ENCODE results near the gene CDX4.
"Not testable (repeated sequence)": the region's sequence is repeated elsewhere in the genome, so short reads cannot be mapped to it uniquely, and the experiment has no call there.

CDX4 gene, protein sequence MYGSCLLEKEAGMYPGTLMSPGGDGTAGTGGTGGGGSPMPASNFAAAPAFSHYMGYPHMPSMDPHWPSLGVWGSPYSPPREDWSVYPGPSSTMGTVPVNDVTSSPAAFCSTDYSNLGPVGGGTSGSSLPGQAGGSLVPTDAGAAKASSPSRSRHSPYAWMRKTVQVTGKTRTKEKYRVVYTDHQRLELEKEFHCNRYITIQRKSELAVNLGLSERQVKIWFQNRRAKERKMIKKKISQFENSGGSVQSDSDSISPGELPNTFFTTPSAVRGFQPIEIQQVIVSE

DNA sequence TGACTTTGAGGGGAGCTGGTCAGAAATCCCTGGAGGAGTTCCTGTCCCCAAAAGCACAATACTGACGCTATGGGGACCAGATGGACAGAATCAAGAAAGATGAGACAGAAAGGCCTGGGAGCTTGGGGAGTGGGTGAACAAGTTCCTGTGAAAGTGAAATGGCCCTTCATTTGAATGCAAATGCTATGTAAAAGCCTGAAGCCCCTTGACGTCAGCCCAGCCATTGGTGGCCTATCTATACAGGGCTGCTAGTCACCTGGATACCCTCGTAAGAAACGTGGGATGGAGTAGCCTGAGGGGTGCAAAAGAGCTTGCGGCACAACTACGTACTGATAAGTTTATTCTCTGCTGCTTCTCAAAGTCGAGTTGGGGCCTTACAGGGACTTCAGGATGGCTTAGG lies at the start of gene CDX4:
TSS of gene CDX4 (plus strand) at position 223 of the 400 bp plus-strand sequence. CDS start 201 bp downstream, outside the sequence.
- DNase-seq = no peak

DNA sequence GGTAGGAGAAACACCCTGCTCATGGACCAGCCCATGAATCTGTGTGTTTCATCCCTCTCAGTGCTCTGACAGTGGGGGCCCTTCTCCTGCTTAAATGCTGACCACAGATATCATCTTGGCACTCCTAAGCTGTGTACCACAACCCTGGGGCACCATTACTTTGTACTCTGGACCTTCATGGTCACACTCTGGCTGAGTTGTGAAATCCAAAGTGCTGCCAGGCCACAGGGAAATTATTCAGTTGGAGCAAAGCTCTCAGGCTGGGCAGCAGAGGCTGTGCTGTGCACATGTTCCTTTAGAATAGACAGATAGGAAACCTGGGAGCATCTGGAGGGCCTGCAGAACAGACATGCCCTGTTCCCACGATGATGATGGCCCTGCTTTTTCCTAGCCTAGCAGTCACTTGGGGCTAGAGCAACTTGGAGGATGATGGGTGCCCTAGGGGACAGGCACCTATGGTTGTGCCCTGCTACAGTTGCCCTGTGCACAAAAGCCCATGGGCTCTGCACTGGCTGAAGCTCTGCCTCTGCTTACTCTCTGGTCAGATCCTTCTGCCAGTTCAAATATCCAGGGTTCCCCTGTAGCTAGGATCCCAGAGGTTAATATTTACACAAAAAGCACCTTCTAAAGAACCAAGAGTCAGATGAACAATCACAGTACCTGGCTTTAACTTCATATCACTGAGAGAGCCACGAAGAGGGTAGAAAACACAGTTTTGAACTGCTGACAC lies 48.5 kb upstream of the CDX4 start:
- no peak for DNase-seq

DNA sequence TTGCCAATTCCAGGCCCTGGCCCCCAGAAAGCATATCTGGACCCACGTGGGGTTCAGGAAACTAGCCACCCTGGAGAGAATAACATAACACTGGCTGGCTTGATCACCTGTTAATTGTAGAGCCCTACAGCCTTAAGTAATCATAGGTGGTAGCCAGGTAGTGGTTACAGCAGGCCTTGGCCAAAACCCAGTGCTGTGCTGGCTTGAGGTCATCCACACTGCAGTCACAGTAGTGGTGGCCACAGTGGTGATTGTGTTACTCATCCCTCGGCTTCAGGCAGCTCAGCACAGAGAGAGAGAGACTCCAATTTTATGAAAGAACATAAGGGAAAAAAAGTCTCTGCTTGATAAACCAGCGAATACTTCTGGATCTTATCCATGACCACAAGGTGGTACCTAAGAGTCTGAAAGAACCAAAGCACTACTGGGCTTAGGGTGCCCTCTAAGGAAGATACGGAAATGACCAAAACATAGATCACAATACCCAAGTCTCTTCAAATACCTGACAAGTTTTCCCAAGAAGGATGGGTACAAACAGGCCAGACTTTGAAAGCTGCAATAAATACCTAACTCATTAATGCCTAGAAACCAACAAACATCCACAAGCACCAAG lies 46.6 kb upstream of the CDX4 start:
- no peak for DNase-seq

DNA sequence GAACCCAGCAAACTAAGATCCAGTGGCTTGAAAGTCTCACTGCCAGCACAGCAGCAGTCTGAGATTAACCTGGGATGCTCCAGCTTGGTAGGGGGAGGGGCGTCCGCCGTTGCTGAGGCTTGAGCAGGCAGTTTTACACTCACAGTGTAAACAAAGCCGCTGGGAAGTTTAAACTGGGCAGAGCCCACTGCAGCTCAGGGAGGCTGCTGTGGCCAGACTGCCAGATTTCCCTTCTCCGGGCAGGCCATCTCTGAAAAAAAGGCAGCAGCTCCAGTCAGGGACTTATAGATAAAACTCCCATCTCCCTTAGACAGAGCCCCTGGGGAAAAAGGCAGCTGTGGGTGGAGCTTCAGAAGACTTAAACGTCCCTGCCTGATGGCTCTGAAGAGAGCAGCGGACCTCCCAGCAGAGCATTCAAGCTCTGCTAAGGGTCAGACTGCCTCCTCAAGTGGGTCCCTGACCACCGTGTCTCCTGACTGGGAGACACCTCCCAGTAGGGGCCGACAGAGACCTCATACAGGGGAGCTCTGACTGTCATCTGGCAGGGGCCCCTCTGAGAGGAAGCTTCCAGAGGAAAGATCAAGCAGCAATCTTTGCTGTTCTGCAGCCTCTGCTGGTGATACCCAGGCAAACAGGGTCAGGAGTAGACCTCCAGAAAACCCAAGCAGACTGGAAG lies 45.1 kb upstream of the CDX4 start:
- DNase-seq = no peak

DNA sequence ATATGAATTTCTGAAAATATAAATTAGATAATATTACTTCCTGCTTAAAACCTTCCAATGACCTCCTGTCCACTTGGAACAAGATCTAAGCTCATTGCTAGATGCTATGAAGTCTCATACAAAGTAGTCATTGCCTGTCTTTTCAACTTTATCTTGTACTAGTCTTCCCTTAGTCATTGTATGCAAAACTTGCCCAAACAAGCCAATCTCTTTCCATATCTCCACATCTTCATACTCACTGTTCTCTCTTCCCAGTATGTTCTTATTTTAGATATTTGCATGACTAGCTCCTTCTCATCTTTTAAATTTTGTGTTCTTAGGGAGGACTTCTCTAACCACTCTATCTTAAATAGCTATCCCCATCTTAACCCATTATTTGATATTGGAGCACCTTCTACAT lies 33.9 kb upstream of the CDX4 start:
- no peak for DNase-seq

DNA sequence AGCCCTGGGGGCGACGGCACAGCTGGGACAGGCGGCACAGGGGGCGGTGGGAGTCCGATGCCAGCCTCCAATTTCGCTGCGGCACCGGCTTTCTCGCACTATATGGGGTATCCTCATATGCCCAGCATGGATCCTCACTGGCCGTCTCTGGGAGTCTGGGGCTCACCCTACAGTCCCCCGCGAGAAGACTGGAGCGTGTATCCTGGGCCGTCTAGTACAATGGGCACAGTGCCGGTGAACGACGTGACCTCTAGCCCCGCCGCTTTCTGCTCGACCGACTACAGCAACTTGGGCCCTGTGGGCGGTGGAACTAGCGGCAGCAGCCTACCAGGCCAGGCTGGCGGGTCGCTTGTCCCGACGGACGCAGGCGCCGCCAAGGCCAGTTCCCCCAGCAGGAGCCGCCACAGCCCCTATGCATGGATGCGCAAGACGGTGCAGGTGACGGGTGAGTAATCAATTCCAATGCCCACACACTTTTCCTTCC lies 500 bp downstream of the CDX4 start:
- DNase-seq = no peak

DNA sequence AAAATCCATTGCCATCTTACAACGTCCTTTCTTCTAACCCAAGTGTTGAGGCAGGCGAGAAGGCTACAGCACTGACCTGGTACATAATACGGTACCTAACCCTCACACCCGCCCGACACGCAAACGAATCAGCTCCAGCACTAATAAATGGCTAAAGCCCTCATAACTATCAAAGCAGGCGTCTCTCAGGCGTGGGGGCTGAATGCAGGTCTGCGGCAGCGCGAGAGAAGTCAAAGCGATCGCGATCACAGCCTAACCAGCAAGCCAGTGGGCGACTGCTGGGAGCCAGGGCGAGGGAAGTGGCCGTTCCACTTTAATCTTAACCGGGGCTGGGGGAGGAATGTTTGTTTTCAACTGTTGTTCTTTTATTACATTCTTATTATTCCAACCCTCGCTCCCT lies 1.5 kb downstream of the CDX4 start:
- DNase-seq = no peak

DNA sequence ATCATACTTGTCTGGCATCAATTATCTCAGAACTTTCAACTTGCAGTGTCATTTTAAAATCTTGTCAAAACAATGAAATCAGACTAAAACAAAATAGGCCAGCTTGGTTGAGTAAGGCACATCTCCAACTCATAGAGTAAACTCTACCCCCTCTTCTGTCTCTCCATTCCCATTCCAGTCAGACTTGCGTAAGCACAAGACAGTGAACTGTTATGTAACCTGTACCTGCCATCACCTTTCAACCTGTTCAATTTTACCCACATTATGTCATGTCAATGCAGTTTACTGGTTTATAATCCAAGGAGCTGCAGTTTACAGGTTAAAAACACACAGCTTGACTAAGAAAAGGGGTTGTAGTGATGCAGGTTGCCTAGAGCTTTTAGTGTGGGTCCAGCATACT lies 8.3 kb downstream of the CDX4 start:
- DNase-seq = no peak

DNA sequence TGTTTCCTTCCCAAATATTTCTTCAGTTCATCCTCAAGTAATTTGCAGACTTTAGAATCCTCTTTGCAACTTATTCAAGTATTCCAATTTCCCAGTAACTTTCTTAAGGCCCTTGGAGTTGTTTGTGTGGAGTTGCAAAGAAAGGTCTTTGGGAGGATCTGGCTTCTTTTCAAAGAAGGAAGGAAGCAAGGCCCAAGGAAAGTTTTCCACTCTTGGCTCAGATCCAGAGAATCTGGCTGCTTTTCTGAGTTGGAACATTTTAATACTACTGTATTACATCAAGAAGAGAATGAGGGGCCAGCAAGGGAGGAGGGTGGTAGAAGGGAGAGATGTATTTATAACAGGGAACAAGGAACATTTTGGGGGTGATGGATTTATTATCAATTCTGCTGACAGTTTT lies 10.5 kb downstream of the CDX4 start:
- no peak for DNase-seq

DNA sequence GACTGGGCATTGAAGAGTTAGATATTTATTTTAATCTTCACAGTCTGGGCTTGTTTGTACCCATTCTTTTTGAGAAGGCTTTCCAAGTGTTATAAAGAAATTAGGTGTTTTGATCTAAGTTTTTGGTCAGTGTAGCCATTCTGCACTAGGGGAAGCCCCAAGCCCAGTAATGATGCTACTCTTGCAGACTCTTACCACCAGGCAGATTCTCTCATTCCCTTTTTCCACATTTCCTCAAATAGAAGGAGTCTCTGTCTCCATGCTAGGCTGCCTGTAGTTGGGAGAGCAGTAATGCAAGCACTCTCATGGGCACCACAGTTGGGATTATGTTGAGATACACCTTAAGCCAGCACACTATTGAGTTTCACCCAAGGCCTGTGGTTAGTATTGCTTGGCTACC lies 21.5 kb downstream of the CDX4 start:
- DNase-seq = no peak

DNA sequence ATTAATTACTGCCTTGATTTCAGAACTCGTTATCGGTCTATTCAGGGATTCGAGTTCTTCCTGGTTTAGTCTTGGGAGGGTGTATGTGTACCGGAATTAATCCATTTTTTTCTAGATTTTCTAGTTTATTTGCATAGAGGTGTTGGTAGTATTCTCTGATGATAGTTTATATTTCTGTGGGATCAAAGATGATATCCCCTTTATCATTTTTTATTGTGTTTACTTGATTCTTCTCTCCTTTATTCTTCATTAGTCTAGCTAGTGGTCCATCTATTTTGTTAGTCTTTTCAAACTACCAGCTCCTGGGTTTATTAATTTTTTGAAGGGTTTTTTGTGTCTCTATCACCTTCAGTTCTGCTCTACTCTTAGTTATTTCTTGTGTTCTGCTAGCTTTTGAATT lies 32.1 kb downstream of the CDX4 start:
- DNase-seq = peak; percentile 0

DNA sequence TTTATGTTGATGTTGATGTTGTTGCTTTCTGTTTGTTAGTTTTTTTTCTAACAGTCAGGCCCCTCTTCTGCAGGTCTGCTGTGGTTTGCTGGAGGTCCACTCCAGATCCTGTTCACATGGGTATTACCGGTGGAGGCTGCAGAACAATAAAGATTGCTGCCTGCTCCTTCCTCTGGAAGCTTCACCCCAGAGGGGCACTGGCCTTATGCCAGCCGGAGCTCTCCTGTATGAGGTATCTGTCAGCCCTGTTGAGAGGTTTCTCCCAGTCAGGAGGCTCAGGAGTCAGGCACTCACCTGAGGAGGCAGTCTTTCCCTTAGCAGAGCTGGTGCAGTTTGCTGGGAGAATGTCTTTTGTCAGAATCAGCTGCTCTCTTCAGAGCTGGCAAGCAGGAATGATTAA lies 34.7 kb downstream of the CDX4 start:
- DNase-seq = no peak

DNA sequence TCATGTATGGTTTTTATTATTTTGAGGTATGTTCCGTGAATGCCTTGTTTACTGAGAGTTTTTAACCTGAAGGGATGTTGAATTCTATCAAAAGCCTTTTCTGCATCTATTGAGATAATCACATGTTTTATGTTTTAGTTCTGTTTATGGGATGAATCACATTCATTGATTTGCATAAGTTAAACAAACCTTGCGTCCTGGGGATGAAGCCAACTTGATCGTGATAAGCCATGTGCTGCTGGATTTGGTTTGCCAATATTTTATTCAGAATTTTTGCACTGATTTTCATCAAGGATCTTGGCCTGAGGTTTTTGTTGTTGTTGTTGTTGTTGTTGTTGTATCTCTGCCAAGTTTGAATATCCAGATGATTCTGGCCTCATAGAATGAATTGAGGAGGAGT lies 43.8 kb downstream of the CDX4 start:
- no peak for DNase-seq

DNA sequence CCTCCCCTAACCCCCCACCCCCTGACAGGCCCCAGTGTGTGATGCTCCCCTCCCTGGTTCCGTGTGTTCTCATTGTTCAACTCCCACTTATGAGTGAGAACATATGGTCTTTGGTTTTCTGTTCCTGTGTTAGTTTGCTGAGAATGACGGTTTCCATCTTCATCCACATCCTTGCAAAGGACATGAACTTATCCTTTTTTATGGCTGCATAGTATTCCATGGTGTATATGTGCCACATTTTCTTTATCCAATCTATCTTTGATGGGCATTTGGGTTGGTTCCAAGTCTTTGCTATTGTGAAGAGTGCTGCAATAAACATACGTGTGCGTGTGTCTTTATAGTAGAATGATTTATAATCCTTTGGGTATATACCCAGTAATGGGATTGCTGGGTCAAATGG lies 45.3 kb downstream of the CDX4 start:
- not testable (repeated sequence) for DNase-seq
